Ovary (tissue), 3 donors: Measurements from ENCODE around the gene PFN4.

ENCODE experiments used
- CTCF ChIP-seq, 3 donors: fragments of 450-650 bp in 2 of 3; fragments of 200-600 bp in 1 of 3; IDR thresholded peaks; one replicate each; pipeline versions ENCODE4 v1.5.1 to v1.8.0; 2016 to 2022; ENCODE audit warnings: antibody characterized with exemption in 3 of 3, mild to moderate bottlenecking in 1 of 3
- EP300 ChIP-seq: sonication (generic); formaldehyde crosslinking; IDR thresholded peaks from one replicate; pipeline ENCODE4 v1.6.1; 2017; ENCODE audit warnings: antibody characterized with exemption
- POLR2A ChIP-seq: fragments of 450-650 bp; IDR thresholded peaks from one replicate; pipeline ENCODE4 v1.6.1; 2017; ENCODE audit warnings: antibody characterized with exemption, mild to moderate bottlenecking, moderate library complexity
- donor health status: DM: no; HTN: no; CAD: no.

- TF ChIP-seq CTCF (IDR thresholded peaks at IDR 0.05) (no peak), EP300 (no peak), POLR2A (no peak)
These were observed 36.9 kb downstream of the PFN4 start for GRCh38 chr2:24086241-24086640.
